Mesendoderm (in vitro differentiated cells): ENCODE measurements around the gene VRK1.

Source experiments
- DNase-seq: peaks from one replicate; pipeline ENCODE4 v3.0.0; 2013
- H2AK5ac ChIP-seq: 2 replicates; pipeline ENCODE4 v1.6.1; 2013; ENCODE audit warnings: low read length, inconsistent platforms
- H2BK120ac ChIP-seq: 2 replicates; pipeline ENCODE4 v1.6.1; 2013; ENCODE audit warnings: low read depth, mild to moderate bottlenecking, low read length, moderate library complexity, mixed read lengths
- H2BK15ac ChIP-seq: replicated peaks from 2 replicates; pipeline ENCODE4 v1.6.1; 2013; ENCODE audit warnings: low read depth, mild to moderate bottlenecking, moderate library complexity
- H2BK5ac ChIP-seq: 2 replicates; pipeline ENCODE4 v1.6.1; 2013; ENCODE audit warnings: low read length, inconsistent platforms
- H3K18ac ChIP-seq: 2 replicates; pipeline ENCODE4 v1.6.1; 2013; ENCODE audit warnings: mild to moderate bottlenecking, low read length, mixed read lengths
- H3K23ac ChIP-seq: one replicate; pipeline ENCODE4 v1.6.1; 2013; ENCODE audit warnings: low read length
- H3K27ac ChIP-seq: 2 replicates; pipeline ENCODE4 v1.5.1; 2013; ENCODE audit warnings: low read depth, mild to moderate bottlenecking, inconsistent platforms, low read length, moderate library complexity
- H3K27me3 ChIP-seq: 2 replicates; pipeline ENCODE4 v1.6.1; 2013; ENCODE audit warnings: low read length, control low read depth, mild to moderate bottlenecking, inconsistent platforms; ENCODE audit not compliant: insufficient read depth, poor library complexity
- H3K36me3 ChIP-seq: 2 replicates; pipeline ENCODE4 v1.6.1; 2013; ENCODE audit warnings: low read length, inconsistent platforms; ENCODE audit not compliant: control insufficient read depth, insufficient read depth
- H3K4ac ChIP-seq: one replicate; pipeline ENCODE4 v1.6.1; 2013; ENCODE audit warnings: low read depth, mild to moderate bottlenecking, low read length, moderate library complexity
- H3K4me1 ChIP-seq: 2 replicates; pipeline ENCODE4 v1.6.1; 2013; ENCODE audit warnings: low read depth, low read length, inconsistent platforms; ENCODE audit not compliant: control insufficient read depth
- H3K4me2 ChIP-seq: 2 replicates; pipeline ENCODE4 v1.6.1; 2013; ENCODE audit warnings: low read length
- H3K4me3 ChIP-seq: 2 replicates; pipeline ENCODE4 v1.5.1; 2013; ENCODE audit warnings: mild to moderate bottlenecking, low read length
- H3K56ac ChIP-seq: one replicate; pipeline ENCODE4 v1.6.1; 2013; ENCODE audit warnings: low read length
- H3K79me1 ChIP-seq: 2 replicates; pipeline ENCODE4 v1.6.1; 2013; ENCODE audit warnings: low read length, inconsistent platforms
- H3K79me2 ChIP-seq: 2 replicates; pipeline ENCODE4 v1.6.1; 2013; ENCODE audit warnings: mild to moderate bottlenecking, low read length; ENCODE audit not compliant: control insufficient read depth, insufficient read depth
- H3K9ac ChIP-seq: 2 replicates; pipeline ENCODE4 v1.6.1; 2013; ENCODE audit warnings: low read length, inconsistent platforms
- H4K5ac ChIP-seq: one replicate; pipeline ENCODE4 v1.6.1; 2013; ENCODE audit warnings: low read length
- H4K8ac ChIP-seq: one replicate; pipeline ENCODE4 v1.6.1; 2013; ENCODE audit warnings: low read depth, mild to moderate bottlenecking, control low read depth, low read length, moderate library complexity
- WGBS: extraction: QIAGEN DNeasy Blood & Tissue Kit; methylation state at CpG from one replicate; pipeline ENCODE4 v1.1.7; 2013; ENCODE audit warnings: low lambda C conversion rate, missing lambda C conversion rate; ENCODE audit not compliant: insufficient coverage; ENCODE audit errors: extremely low coverage; 5-methylcytosine and 5-hydroxymethylcytosine counted together

VRK1 gene

GRCh38 chr14:96826818-96827217, 29.6 kb downstream of the VRK1 start:
- Histone ChIP-seq H2BK120ac (no peak overlapping the region), H3K9ac (no peak overlapping the region), H3K36me3 (no peaks in the 10 kb centered on the region), H3K27me3 (no peaks in the 10 kb centered on the region), H3K79me2 (peaks cover 33% of the 10 kb centered on the region), H3K23ac (no peak overlapping the region), H4K8ac (no peak overlapping the region), H3K4me1 (no peaks in the 10 kb centered on the region), H3K4ac (no peak overlapping the region), H2BK5ac (no peak overlapping the region), H3K4me3 (no peak overlapping the region), H3K56ac (no peak overlapping the region), H2BK15ac (no peak overlapping the region), H3K27ac (no peak overlapping the region), H3K18ac (no peak overlapping the region), H4K5ac (no peak overlapping the region), H3K4me2 (no peak overlapping the region), H2AK5ac (no peak overlapping the region), H3K79me1 (peaks cover 17% of the 10 kb centered on the region)
- DNase-seq = no peak
- WGBS = no CpG with 5 or more reads among the region's 2 CpGs

GRCh38 chr14:96827290-96827689, 30.1 kb downstream of the VRK1 start:
- no peaks in the 10 kb centered on the region for H3K4me1 ChIP-seq
- H3K79me1 ChIP-seq = peaks cover 17% of the 10 kb centered on the region
- H2BK5ac ChIP-seq = no peak overlapping the region
- H2BK15ac ChIP-seq = no peak overlapping the region
- no peak overlapping the region for H3K9ac ChIP-seq
- no peak overlapping the region for H2AK5ac ChIP-seq
- no peak overlapping the region for H4K5ac ChIP-seq
- no peak overlapping the region for H3K23ac ChIP-seq
- no peak overlapping the region for H3K4me2 ChIP-seq
- no peak overlapping the region for H3K4me3 ChIP-seq
- H3K27ac ChIP-seq = no peak overlapping the region
- H3K79me2 ChIP-seq = peaks cover 33% of the 10 kb centered on the region
- peak; percentile 70 for DNase-seq
- no peaks in the 10 kb centered on the region for H3K27me3 ChIP-seq
- H3K36me3 ChIP-seq = no peaks in the 10 kb centered on the region
- WGBS = no CpG with 5 or more reads among the region's 3 CpGs
- no peak overlapping the region for H3K4ac ChIP-seq
- H3K18ac ChIP-seq = no peak overlapping the region
- H4K8ac ChIP-seq = no peak overlapping the region
- no peak overlapping the region for H2BK120ac ChIP-seq
- no peak overlapping the region for H3K56ac ChIP-seq

GRCh38 chr14:96829791-96830190, 32.6 kb downstream of the VRK1 start:
- H3K79me2 ChIP-seq = peaks cover 23% of the 10 kb centered on the region
- no peak overlapping the region for H3K18ac ChIP-seq
- no peak overlapping the region for H3K4me3 ChIP-seq
- H3K23ac ChIP-seq = no peak overlapping the region
- H2BK15ac ChIP-seq = no peak overlapping the region
- H2AK5ac ChIP-seq = no peak overlapping the region
- no peak overlapping the region for H3K27ac ChIP-seq
- H3K56ac ChIP-seq = no peak overlapping the region
- no peaks in the 10 kb centered on the region for H3K36me3 ChIP-seq
- H3K4ac ChIP-seq = no peak overlapping the region
- no peak overlapping the region for H2BK5ac ChIP-seq
- peaks cover 15% of the 10 kb centered on the region for H3K79me1 ChIP-seq
- no CpG with 5 or more reads among the region's 1 CpG for WGBS
- H3K27me3 ChIP-seq = no peaks in the 10 kb centered on the region
- H4K8ac ChIP-seq = no peak overlapping the region
- H3K4me1 ChIP-seq = no peaks in the 10 kb centered on the region
- H3K4me2 ChIP-seq = no peak overlapping the region
- no peak overlapping the region for H4K5ac ChIP-seq
- no peak for DNase-seq
- no peak overlapping the region for H2BK120ac ChIP-seq
- H3K9ac ChIP-seq = no peak overlapping the region

GRCh38 chr14:96830946-96831345, 33.8 kb downstream of the VRK1 start:
- Histone ChIP-seq H2AK5ac (no peak overlapping the region), H3K4me1 (no peaks in the 10 kb centered on the region), H2BK5ac (no peak overlapping the region), H2BK15ac (no peak overlapping the region), H3K27me3 (no peaks in the 10 kb centered on the region), H3K4me3 (no peak overlapping the region), H3K18ac (no peak overlapping the region), H3K79me2 (peaks cover 22% of the 10 kb centered on the region), H3K4me2 (no peak overlapping the region), H3K27ac (no peak overlapping the region), H3K9ac (no peak overlapping the region), H3K36me3 (no peaks in the 10 kb centered on the region), H2BK120ac (no peak overlapping the region), H4K8ac (no peak overlapping the region), H3K79me1 (peaks cover 15% of the 10 kb centered on the region), H3K4ac (no peak overlapping the region), H3K56ac (no peak overlapping the region), H4K5ac (no peak overlapping the region), H3K23ac (no peak overlapping the region)
- no peak for DNase-seq
- no CpG with 5 or more reads among the region's 1 CpG for WGBS

- Histone ChIP-seq H3K18ac (no peak overlapping the region), H2BK5ac (no peak overlapping the region), H3K56ac (no peak overlapping the region), H3K79me1 (peaks cover 13% of the 10 kb centered on the region), H3K23ac (no peak overlapping the region), H3K4me2 (no peak overlapping the region), H4K8ac (no peak overlapping the region), H3K9ac (no peak overlapping the region), H2BK120ac (no peak overlapping the region), H3K27me3 (no peaks in the 10 kb centered on the region), H3K36me3 (no peaks in the 10 kb centered on the region), H3K79me2 (peaks cover 17% of the 10 kb centered on the region), H4K5ac (no peak overlapping the region), H2BK15ac (no peak overlapping the region), H2AK5ac (no peak overlapping the region), H3K27ac (no peak overlapping the region), H3K4me1 (no peaks in the 10 kb centered on the region), H3K4ac (no peak overlapping the region), H3K4me3 (no peak overlapping the region)
- DNase-seq = no peak
- no CpG with 5 or more reads among the region's 2 CpGs for WGBS
Measured at GRCh38 chr14:96832351-96832750, 35.2 kb downstream of the VRK1 start.

- Histone ChIP-seq H3K9ac (no peak overlapping the region), H2BK15ac (no peak overlapping the region), H3K27me3 (no peaks in the 10 kb centered on the region), H3K36me3 (no peaks in the 10 kb centered on the region), H4K5ac (no peak overlapping the region), H2BK5ac (no peak overlapping the region), H4K8ac (no peak overlapping the region), H3K4me1 (no peaks in the 10 kb centered on the region), H3K56ac (no peak overlapping the region), H3K4ac (no peak overlapping the region), H3K23ac (no peak overlapping the region), H2AK5ac (no peak overlapping the region), H2BK120ac (no peak overlapping the region), H3K79me2 (no peaks in the 10 kb centered on the region), H3K27ac (no peak overlapping the region), H3K79me1 (peaks cover 4% of the 10 kb centered on the region), H3K4me3 (no peak overlapping the region), H3K4me2 (no peak overlapping the region), H3K18ac (no peak overlapping the region)
- no CpG with 5 or more reads among the region's 4 CpGs for WGBS
- no peak for DNase-seq
Measured at GRCh38 chr14:96838449-96838848, 41.3 kb downstream of the VRK1 start.
